Measurements from ENCODE around the gene FNTB. TPM values are rescaled to one million over a fixed set of nuclear protein-coding genes. Genes with fewer than 3 reads are reported as not detected.

FNTB gene
- total and polyA plus RNA-seq, 2 donors (not counting 3 experiments of a cell fraction or from before 2014, with no cell fraction given): 21.0 to 21.6 TPM

GRCh38 chr14:65100922-65101541, 114.3 kb downstream of the FNTB start:
- dilution Hi-C loops (cut with MboI; ENCODE audit: extremely low pct_ligation_motif_present, low sequenced_read_pairs): no loop called here
- peaks cover 5% of the 10 kb centered on the region for H4K20me1 ChIP-seq (replicated peaks; ENCODE audit: control insufficient read depth, extremely low read depth, insufficient read depth, low read length)

More at GRCh38 chr14:65100922-65101541, 114.3 kb downstream of the FNTB start:
- H3K4me2 ChIP-seq (ENCODE audit: insufficient read depth, low read length): peak overlapping the region; percentile 92
- no peaks in the 10 kb centered on the region for H3K9me1 ChIP-seq (replicated peaks; ENCODE audit: control insufficient read depth, extremely low read depth, insufficient read depth, low read length)
- no peaks in the 10 kb centered on the region for H3K27me3 ChIP-seq (ENCODE audit: control insufficient read depth in 2 of 2, insufficient read depth in 2 of 2, low read length in 2 of 2)
- no peak overlapping the region for H2AFZ ChIP-seq (ENCODE audit: low read depth, low read length)
- TF ChIP-seq GATA2 (IDR thresholded peaks at IDR 0.05; ENCODE audit: insufficient read depth, insufficient read length, low read depth, low read length): no peak
- TF ChIP-seq CTCF (IDR thresholded peaks at IDR 0.05; ENCODE audit: extremely low read depth in 1 of 2, insufficient read depth in 1 of 2, low read depth in 1 of 2, low read length in 2 of 2): no peak
- TF ChIP-seq POLR2AphosphoS5 (IDR thresholded peaks at IDR 0.05; ENCODE audit: insufficient read depth, low read depth, low read length): no peak
- TF ChIP-seq MYC (IDR thresholded peaks at IDR 0.05; ENCODE audit: low read depth, low read length): no peak
- no peak for TF ChIP-seq FOS (IDR thresholded peaks at IDR 0.05; ENCODE audit: borderline replicate concordance, insufficient read depth, low read length)
- TF ChIP-seq, protein P1, sequence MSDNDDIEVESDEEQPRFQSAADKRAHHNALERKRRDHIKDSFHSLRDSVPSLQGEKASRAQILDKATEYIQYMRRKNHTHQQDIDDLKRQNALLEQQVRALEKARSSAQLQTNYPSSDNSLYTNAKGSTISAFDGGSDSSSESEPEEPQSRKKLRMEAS (IDR thresholded peaks at IDR 0.05; ENCODE audit: insufficient read depth, insufficient read length): no peak
- no peak for TF ChIP-seq EZH2 (IDR thresholded peaks at IDR 0.05; ENCODE audit: borderline replicate concordance, low read depth, low read length, severe bottlenecking)
- no peak for TF ChIP-seq POLR2A (IDR thresholded peaks at IDR 0.05; ENCODE audit: low read depth, low read length)
- no peak for TF ChIP-seq JUN (IDR thresholded peaks at IDR 0.05; ENCODE audit: borderline replicate concordance, insufficient read depth, insufficient read length, low read depth)
- peaks cover 0 to 2% of the 10 kb centered on the region in 2 experiments for H3K36me3 ChIP-seq (ENCODE audit: control insufficient read depth in 2 of 2, extremely low read depth in 1 of 2, insufficient read depth in 2 of 2, low read length in 2 of 2)
- H3K79me2 ChIP-seq (ENCODE audit: control insufficient read depth, insufficient read depth, low read length): peaks cover 53% of the 10 kb centered on the region
- peak overlapping the region; percentile 46 for H3K27ac ChIP-seq (ENCODE audit: insufficient read depth, low read depth, low read length)
- ChIA-PET POLR2A (no interaction called here), CTCF (interaction anchor here (0.6 to 1.6 kb wide), 2 partner anchors 101 to 314 kb away, joined by 3 to 4 read pairs; no protein-coding TSS in a partner anchor)
- H3K9ac ChIP-seq (replicated peaks; ENCODE audit: extremely low read depth, insufficient read depth, low read length): peak overlapping the region; percentile 81
- no peaks in the 10 kb centered on the region for H3K9me3 ChIP-seq (replicated peaks; ENCODE audit: control insufficient read depth, insufficient read depth, low read length)
- intact Hi-C loops (cut with micrococcal nuclease): loop anchor here (5.0 kb wide), 1 partner anchor 156 kb away; no protein-coding TSS in a partner anchor
- peak overlapping the region; percentile 87 to 91 (median 91) for H3K4me3 ChIP-seq (replicated peaks in 1 of 3; ENCODE audit: insufficient read depth in 1 of 3, low read depth in 1 of 3, low read length in 3 of 3)
- BruUV-seq (replicated peaks): TSS peak; percentile 40
- FAIRE-seq: no peak
- H3K4me1 ChIP-seq (ENCODE audit: control insufficient read depth, extremely low read depth, insufficient read depth, low read length): peaks cover 35% of the 10 kb centered on the region
- peak; percentile 44 for DNase-seq (ENCODE audit: low read depth, low spot score)

Measured in endothelial cell of umbilical vein (primary cell).